Hematopoietic multipotent progenitor cell treated with erythropoietin and hydrocortisone succinate and interleukin-3 and kit ligand, for 6 days (in vitro differentiated cells): ENCODE results near the gene COQ7.

Experiments
- DNase-seq: peaks from one replicate; pipeline ENCODE4 v3.0.0-alpha.2; 2015

Gene COQ7

DNA sequence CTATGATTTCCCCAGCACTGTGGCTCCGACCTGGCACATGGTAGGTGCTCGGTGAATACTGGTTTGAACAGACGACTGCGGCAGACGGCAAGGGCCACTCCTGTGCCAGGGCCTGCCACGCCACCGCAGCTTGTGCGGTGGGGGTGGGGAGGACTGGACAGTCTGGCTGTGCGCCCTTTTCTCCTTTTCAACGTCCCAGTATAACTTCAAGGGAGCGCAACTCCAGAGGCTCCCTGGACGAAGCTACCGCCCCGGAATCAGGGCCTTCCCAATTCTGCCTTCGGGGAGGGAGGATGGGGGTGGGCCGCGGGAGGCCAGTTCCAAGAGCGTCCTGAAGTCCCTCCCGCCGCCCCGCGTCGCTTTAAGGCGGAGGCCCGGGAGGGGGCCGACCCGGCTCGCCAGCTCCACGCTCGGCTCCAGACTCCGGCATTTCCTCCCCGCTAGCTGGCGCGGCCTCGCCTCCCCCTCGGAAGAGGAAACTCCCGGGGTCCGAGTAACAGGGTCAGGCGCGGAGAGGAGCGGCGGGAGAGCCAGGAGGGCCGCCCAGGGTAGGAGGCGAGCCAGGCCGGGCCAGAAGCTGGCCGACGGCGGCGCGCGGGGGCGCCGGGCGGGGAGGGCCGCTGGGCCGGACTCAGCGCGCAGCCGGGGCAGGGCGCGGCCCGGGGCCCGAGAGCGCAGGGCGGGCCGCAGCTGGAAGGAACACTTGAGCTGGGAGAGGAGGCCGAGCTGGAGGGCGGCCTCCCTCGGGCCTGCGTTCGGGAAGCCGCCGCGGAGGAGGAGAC, 46.4 kb downstream of the COQ7 start, which contains the start of gene ITPRIPL2:
Gene ITPRIPL2, plus strand, starts transcription at position 388 of the 782 bp plus-strand sequence. CDS start 498 bp downstream, outside the sequence.
- peak; percentile 57 for DNase-seq

DNA sequence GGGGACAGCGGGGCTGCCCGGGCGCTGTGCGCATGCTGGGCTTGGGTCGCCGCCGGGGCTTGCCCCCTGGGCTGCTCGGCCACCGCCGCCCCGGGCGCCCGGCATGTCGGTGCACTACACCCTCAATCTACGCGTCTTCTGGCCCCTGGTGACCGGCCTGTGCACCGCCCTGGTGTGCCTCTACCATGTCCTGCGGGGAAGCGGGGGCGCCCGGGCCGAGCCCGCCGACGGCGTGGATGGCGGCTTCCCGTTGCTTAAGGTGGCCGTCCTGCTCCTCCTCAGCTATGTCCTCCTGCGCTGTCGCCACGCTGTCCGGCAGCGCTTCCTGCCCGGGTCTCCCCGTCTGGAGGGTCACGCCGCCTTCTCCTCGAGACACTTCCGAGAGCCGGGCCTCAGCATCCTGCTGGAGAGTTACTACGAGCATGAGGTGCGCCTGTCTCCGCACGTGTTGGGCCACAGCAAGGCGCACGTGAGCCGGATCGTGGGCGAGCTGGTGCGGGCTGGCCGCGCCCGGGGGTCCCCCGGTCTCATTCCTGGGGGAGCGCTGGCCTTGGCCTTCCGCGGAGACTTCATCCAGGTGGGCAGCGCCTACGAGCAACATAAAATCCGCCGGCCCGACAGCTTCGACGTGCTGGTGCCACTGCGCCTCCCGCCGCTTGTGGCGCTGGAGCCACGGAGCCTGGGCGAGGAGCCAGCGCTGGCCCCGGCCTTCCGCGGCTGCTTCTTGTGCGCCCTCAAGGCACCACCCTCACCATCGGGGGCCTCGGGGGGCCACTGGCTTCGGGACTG, 47.1 kb downstream of the COQ7 start:
- peak; percentile 31 for DNase-seq

GRCh38 chr16:19115148-19116021, 48.0 kb downstream of the COQ7 start:
- DNase-seq, result no peak

GRCh38 chr16:19116711-19117449, 49.5 kb downstream of the COQ7 start:
- peak; percentile 27 for DNase-seq

DNA sequence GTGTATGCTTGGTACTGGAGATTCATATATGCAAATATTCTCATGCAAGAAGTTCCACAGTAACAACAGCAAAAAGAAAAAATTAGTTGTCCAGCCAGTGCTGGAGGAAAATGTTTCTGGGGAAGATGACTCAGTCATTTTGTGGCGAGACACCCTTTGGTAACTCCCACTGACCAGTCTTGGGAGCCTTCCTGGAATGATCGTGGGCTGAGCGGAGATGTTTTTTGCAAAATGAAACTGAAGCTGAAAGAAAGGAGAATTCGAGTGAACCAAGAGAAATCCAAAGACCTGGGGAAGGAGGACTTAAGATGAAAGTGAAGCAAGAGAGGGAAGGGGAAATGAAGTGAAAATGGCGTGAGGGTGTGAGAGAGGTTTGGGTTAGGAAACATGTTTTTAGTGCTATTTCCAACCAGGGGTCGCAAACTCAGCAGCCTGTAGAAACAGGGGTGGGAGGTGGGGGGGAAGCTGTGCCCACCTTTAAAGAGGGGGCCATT, 51.6 kb downstream of the COQ7 start:
- DNase-seq, result peak; percentile 61

DNA sequence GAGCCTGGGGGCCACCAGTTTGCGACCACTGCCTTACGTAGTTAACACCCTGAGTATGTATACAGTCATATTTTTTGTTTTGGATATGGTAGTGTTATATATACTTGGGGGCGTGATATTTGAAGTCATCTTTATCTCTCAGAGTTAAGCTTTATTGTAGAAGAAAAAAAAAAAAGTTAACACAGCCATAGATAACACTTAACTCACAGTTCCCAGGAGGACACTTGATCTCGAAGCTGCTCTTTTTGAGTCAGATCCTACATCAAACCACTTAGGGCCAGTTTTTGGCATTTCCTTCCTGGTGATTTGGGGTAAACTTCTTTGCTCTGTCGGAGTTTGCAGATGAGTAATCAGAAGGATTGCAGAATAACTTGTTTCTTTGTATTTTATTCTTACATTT, 52.1 kb downstream of the COQ7 start:
- DNase-seq, result peak; percentile 57

- no peak for DNase-seq
Observed at GRCh38 chr16:19123535-19124178, 56.2 kb downstream of the COQ7 start.

- no peak for DNase-seq
Observed at GRCh38 chr16:19126300-19126699, 58.9 kb downstream of the COQ7 start.

GRCh38 chr16:19127205-19127604, 59.8 kb downstream of the COQ7 start:
- no peak for DNase-seq

GRCh38 chr16:19127674-19128131, 60.3 kb downstream of the COQ7 start:
- DNase-seq, result no peak

DNA sequence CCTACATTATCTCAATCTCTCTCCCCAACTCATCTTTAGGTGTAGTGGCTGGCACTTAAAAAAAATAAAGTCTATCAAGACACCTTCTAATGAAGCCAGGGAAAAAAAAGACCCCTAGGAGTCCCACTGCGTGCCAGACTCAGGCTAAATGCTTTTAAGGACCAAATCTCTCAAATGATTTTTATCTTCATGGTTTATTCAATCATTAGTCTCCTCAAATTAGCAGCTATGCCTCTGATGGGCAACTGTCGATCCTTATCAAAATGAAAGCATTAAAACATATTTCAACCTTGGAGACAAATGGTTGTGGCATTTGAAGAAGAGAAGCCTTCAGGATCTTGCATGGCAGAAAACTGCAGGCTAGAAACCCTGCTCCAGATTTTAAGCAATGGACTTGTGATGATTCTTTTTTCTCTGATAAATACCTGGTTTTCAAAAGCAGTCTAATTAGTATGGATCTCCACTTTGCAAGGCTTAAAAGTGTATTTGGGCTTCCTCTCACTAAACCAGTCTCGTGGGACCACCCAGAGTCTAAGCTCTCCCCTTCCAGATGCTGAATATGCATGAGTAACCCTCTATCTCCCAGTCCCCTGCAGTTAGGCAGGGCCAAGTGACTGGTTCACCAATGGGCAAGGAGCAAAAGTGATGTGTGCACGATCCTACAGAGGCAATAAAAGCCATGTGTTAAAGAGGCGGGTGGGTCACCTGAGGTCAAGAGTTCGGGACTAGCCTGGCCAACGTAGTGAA, 61.2 kb downstream of the COQ7 start:
- DNase-seq, result no peak
